ENCODE results near the gene KRTAP9-1.
"Not testable (repeated sequence)": the region's sequence is repeated elsewhere in the genome, so short reads cannot be mapped to it uniquely, and the experiment has no call there.

KRTAP9-1 gene

GRCh38 chr17:41185001-41185400, 4.7 kb upstream of the KRTAP9-1 start:
- no peak overlapping the region for H3K4me3 ChIP-seq (ENCODE audit: low read length)
- H3K9me3 ChIP-seq (ENCODE audit: control insufficient read depth, low read depth, low read length), result no peaks in the 10 kb centered on the region
- H3K27ac ChIP-seq (ENCODE audit: low read length), result no peak overlapping the region
- no peaks in the 10 kb centered on the region for H3K4me1 ChIP-seq (ENCODE audit: control insufficient read depth, low read depth, low read length)
- no peaks in the 10 kb centered on the region for H3K27me3 ChIP-seq (ENCODE audit: control insufficient read depth, insufficient read depth, low read length)
- no peaks in the 10 kb centered on the region for H3K36me3 ChIP-seq (ENCODE audit: control insufficient read depth, low read depth, low read length)
- no peak overlapping the region for H3K9ac ChIP-seq (ENCODE audit: low read length)

GRCh38 chr17:41186872-41187271, 2.8 kb upstream of the KRTAP9-1 start:
- Histone ChIP-seq H3K27ac (ENCODE audit: low read length) (no peak overlapping the region), H3K4me3 (ENCODE audit: low read length) (no peak overlapping the region), H3K27me3 (ENCODE audit: control insufficient read depth, insufficient read depth, low read length) (no peaks in the 10 kb centered on the region), H3K9me3 (ENCODE audit: control insufficient read depth, low read depth, low read length) (no peaks in the 10 kb centered on the region), H3K9ac (ENCODE audit: low read length) (no peak overlapping the region), H3K36me3 (ENCODE audit: control insufficient read depth, low read depth, low read length) (no peaks in the 10 kb centered on the region), H3K4me1 (ENCODE audit: control insufficient read depth, low read depth, low read length) (no peaks in the 10 kb centered on the region)

DNA sequence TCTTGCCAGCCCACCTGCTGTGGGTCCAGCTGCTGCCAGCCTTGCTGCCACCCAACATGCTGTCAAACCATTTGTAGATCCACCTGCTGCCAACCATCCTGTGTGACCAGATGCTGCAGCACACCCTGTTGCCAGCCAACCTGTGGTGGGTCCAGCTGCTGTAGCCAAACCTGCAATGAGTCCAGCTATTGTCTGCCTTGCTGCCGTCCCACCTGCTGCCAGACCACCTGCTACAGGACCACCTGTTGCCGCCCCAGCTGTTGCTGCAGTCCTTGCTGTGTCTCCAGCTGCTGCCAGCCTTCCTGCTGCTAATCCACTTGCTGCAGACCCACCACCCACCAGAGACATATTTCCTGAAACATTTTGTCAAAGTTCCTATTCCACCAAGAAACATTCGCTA, 641 bp downstream of the KRTAP9-1 start:
- no peak overlapping the region for H3K4me3 ChIP-seq (ENCODE audit: low read length)
- H3K36me3 ChIP-seq (ENCODE audit: control insufficient read depth, low read depth, low read length), result no peaks in the 10 kb centered on the region
- no peak overlapping the region for H3K27ac ChIP-seq (ENCODE audit: low read length)
- no peaks in the 10 kb centered on the region for H3K9me3 ChIP-seq (ENCODE audit: control insufficient read depth, low read depth, low read length)
- H3K9ac ChIP-seq (ENCODE audit: low read length), result no peak overlapping the region
- no peaks in the 10 kb centered on the region for H3K27me3 ChIP-seq (ENCODE audit: control insufficient read depth, insufficient read depth, low read length)
- no peaks in the 10 kb centered on the region for H3K4me1 ChIP-seq (ENCODE audit: control insufficient read depth, low read depth, low read length)

DNA sequence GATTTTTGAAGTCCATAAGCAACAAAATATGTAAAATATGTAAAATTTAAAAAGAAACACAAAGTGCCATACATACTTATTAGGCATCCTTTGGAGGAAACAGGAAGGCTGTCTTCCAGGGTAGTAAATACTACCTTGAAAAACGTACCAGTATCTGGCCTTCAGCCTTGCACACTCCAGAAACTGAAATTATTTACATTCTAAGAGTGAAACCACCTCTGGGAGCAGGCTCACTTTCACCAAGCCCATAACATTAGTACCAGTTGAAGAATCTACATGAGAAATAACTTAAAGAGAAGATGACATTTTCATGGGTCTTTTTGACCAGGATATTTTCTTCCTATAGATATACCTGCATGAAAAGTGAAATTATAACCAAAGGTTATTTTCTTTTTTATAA, 6.4 kb downstream of the KRTAP9-1 start:
- Histone ChIP-seq H3K9me3 (ENCODE audit: control insufficient read depth, low read depth, low read length) (no peaks in the 10 kb centered on the region), H3K4me3 (ENCODE audit: low read length) (no peak overlapping the region), H3K36me3 (ENCODE audit: control insufficient read depth, low read depth, low read length) (no peaks in the 10 kb centered on the region), H3K9ac (ENCODE audit: low read length) (no peak overlapping the region), H3K4me1 (ENCODE audit: control insufficient read depth, low read depth, low read length) (no peaks in the 10 kb centered on the region), H3K27ac (ENCODE audit: low read length) (no peak overlapping the region), H3K27me3 (ENCODE audit: control insufficient read depth, insufficient read depth, low read length) (no peaks in the 10 kb centered on the region)

DNA sequence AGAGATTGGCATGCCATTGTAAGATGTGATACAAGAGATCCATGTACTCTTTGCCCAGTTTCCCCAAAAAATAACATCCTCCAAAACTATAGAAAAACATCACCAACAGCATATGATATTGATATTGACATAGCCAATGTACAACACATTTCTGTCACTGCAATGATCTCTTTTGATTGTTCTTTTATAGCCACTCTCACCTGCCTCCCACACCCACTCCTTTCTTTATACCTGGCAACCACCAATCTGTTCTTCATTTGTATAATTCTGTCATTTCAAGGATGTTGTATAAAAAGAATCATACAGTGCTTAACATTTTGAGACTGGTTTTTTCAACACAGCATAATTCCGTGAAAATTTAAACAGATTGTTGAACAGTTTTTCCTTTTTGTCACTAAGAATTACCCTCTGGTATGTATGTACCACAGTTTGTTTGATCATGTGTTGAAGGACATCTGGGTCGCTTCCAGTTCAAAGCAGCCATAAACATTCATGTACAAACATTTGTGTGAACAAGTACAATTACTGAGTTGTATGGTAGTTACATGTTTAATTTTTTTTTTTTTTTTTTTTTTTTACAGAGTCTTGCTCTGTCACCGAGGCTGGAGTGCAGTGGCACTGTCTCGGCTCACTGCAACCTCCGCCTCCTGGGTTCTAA, 9.9 kb downstream of the KRTAP9-1 start:
- Histone ChIP-seq H3K4me3 (ENCODE audit: low read length) (no peak overlapping the region), H3K4me1 (ENCODE audit: control insufficient read depth, low read depth, low read length) (no peaks in the 10 kb centered on the region), H3K9me3 (ENCODE audit: control insufficient read depth, low read depth, low read length) (no peaks in the 10 kb centered on the region), H3K9ac (ENCODE audit: low read length) (no peak overlapping the region), H3K27me3 (ENCODE audit: control insufficient read depth, insufficient read depth, low read length) (no peaks in the 10 kb centered on the region), H3K27ac (ENCODE audit: low read length) (no peak overlapping the region), H3K36me3 (ENCODE audit: control insufficient read depth, low read depth, low read length) (no peaks in the 10 kb centered on the region)

DNA sequence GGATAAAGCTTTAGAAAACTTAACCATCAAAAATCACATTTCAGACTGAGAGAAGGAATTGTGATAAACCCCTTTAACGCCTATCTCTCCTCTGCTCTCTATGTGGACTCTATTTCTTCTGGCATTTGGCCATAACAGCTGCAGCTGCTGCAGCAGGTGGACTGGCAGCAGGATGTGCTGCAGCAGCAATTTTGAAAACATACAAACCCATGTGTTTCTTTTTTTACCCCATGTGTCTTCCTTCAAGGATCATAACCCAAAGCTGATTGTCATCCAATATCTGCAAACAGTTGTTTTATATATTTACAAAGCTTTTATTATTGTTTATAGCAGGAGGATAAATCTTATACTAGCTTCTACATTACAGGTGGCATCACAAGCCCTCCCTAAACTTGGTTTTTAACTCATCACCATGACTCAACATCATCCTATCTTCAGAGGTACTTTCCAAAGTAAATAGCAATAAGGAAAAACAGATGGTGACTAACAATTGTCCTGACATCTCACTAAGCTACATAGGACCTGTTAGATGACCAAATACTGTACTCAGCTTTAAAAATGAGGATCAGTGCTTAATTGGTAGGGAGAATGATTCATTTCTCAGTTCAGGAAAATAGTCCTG, 22.3 kb downstream of the KRTAP9-1 start:
- H3K27me3 ChIP-seq (ENCODE audit: control insufficient read depth, insufficient read depth, low read length), result no peaks in the 10 kb centered on the region
- no peak overlapping the region for H3K4me3 ChIP-seq (ENCODE audit: low read length)
- H3K4me1 ChIP-seq (ENCODE audit: control insufficient read depth, low read depth, low read length), result no peaks in the 10 kb centered on the region
- H3K9me3 ChIP-seq (ENCODE audit: control insufficient read depth, low read depth, low read length), result no peaks in the 10 kb centered on the region
- no peak overlapping the region for H3K9ac ChIP-seq (ENCODE audit: low read length)
- no peaks in the 10 kb centered on the region for H3K36me3 ChIP-seq (ENCODE audit: control insufficient read depth, low read depth, low read length)
- H3K27ac ChIP-seq (ENCODE audit: low read length), result no peak overlapping the region

DNA sequence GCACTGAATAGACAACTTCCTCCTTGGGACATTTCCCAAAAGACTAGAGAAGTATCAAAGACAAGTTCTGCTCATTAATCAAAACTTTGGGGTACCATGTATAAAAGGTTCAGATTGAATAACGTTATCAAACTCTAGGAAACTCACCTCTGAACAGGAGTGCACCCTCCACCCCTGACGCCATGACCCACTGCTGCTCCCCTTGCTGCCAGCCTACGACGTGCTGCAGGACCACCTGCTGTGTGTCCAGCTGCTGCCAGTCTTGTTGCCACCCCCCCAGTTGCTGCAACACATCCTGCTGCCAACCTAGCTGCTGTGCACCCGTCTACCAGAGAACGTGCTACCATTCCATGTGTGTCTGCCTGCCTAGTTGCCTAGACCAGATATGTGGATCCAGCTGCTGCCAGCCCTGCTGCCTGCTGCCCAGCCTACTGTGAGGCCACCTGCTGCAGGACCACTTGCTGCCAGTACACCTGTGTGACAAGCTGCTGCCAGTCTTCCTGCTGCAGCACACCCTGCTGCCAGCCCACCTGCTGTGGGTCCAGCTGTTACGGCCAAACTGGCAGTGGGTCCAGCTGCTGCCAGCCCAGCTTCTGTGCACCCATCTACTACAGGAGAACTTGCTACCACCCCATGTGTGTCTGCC, 23.0 kb downstream of the KRTAP9-1 start:
- no peaks in the 10 kb centered on the region for H3K36me3 ChIP-seq (ENCODE audit: control insufficient read depth, low read depth, low read length)
- no peaks in the 10 kb centered on the region for H3K9me3 ChIP-seq (ENCODE audit: control insufficient read depth, low read depth, low read length)
- no peak overlapping the region for H3K4me3 ChIP-seq (ENCODE audit: low read length)
- H3K4me1 ChIP-seq (ENCODE audit: control insufficient read depth, low read depth, low read length), result no peaks in the 10 kb centered on the region
- no peaks in the 10 kb centered on the region for H3K27me3 ChIP-seq (ENCODE audit: control insufficient read depth, insufficient read depth, low read length)
- H3K27ac ChIP-seq (ENCODE audit: low read length), result no peak overlapping the region
- no peak overlapping the region for H3K9ac ChIP-seq (ENCODE audit: low read length)

DNA sequence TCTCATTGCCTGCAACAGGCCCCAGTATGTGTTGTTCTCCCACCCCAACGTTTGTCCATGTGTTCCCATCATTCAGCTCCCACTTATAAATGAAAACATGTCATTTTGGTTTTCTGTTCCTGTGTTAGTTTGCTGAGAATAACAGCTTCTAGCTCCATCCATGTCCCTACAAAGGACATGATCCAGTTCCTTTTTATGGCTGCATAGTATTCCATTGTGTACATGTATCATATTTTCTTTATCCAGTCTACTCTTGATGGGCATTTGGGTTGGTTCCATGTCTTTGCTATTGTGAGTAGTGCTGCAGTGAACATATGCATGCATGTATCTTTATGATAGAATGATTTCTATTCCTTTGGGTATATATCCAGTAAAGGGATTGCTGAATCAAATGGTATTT, 26.0 kb downstream of the KRTAP9-1 start:
- no peaks in the 10 kb centered on the region for H3K4me1 ChIP-seq (ENCODE audit: control insufficient read depth, low read depth, low read length)
- no peaks in the 10 kb centered on the region for H3K27me3 ChIP-seq (ENCODE audit: control insufficient read depth, insufficient read depth, low read length)
- no peak overlapping the region for H3K9ac ChIP-seq (ENCODE audit: low read length)
- no peak overlapping the region for H3K4me3 ChIP-seq (ENCODE audit: low read length)
- H3K27ac ChIP-seq (ENCODE audit: low read length), result no peak overlapping the region
- no peaks in the 10 kb centered on the region for H3K36me3 ChIP-seq (ENCODE audit: control insufficient read depth, low read depth, low read length)
- no peaks in the 10 kb centered on the region for H3K9me3 ChIP-seq (ENCODE audit: control insufficient read depth, low read depth, low read length)

DNA sequence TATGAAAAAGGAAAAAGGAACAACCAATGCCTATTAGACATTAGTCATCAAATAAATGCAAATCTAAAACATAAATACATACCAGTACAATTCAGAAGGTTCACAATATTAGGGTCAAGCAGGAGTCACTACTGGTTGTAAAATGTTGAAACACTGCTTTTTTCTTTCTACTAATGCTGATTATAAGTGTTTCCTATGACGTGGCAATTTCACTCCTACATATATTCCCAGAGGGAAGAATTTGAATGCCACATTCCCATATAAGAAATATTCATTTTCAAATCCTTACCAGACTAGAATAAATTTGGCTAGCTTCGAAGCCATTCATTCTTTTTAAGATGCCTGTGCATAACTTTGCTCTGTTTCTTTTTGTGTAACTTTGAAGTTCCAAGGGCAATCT, 34.1 kb downstream of the KRTAP9-1 start:
- Histone ChIP-seq H3K36me3 (ENCODE audit: control insufficient read depth, low read depth, low read length) (no peaks in the 10 kb centered on the region), H3K4me1 (ENCODE audit: control insufficient read depth, low read depth, low read length) (no peaks in the 10 kb centered on the region), H3K4me3 (ENCODE audit: low read length) (no peak overlapping the region), H3K27me3 (ENCODE audit: control insufficient read depth, insufficient read depth, low read length) (no peaks in the 10 kb centered on the region), H3K27ac (ENCODE audit: low read length) (no peak overlapping the region), H3K9me3 (ENCODE audit: control insufficient read depth, low read depth, low read length) (no peaks in the 10 kb centered on the region), H3K9ac (ENCODE audit: low read length) (no peak overlapping the region)

DNA sequence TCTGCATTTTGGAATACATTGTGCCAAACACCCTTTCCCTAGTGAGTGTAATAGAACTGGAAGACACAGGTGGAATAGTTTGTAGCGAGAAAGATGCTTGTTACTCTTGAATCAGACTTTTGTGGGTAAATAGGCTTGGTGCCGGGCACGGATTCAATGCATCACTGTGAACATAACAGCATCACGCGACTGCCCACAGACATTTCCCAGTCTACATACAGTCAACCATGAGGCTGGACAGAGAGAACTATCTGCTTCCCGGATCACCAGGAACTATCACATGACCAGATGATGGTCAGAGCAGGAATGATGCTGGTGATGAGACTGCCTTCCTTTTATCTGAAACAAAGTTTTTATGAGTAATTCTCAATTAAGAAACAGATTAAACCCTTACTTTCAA, 36.4 kb downstream of the KRTAP9-1 start:
- Histone ChIP-seq H3K27ac (ENCODE audit: low read length) (no peak overlapping the region), H3K4me3 (ENCODE audit: low read length) (no peak overlapping the region), H3K27me3 (ENCODE audit: control insufficient read depth, insufficient read depth, low read length) (no peaks in the 10 kb centered on the region), H3K9ac (ENCODE audit: low read length) (no peak overlapping the region), H3K4me1 (ENCODE audit: control insufficient read depth, low read depth, low read length) (no peaks in the 10 kb centered on the region), H3K36me3 (ENCODE audit: control insufficient read depth, low read depth, low read length) (no peaks in the 10 kb centered on the region), H3K9me3 (ENCODE audit: control insufficient read depth, low read depth, low read length) (no peaks in the 10 kb centered on the region)

DNA sequence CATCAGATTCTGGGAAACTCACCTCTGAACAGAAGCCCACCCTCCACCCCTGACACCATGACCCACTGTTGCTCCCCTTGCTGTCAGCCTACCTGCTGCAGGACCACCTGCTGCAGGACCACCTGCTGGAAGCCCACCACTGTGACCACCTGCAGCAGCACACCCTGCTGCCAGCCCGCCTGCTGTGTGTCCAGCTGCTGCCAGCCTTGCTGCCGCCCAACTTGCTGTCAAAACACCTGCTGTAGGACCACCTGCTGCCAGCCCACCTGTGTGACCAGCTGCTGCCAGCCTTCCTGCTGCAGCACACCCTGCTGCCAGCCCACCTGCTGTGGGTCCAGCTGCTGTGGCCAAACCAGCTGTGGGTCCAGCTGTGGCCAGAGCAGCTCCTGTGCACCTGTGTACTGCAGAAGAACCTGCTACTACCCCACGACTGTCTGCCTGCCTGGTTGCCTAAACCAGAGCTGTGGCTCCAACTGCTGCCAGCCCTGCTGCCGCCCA, 37.0 kb downstream of the KRTAP9-1 start, which contains the start of gene KRTAP9-2:
KRTAP9-2 (plus strand) TSS at position 51 of the 498 bp plus-strand sequence; CDS start at position 58, 7 bp downstream.
- not testable (repeated sequence) for H3K9me3 ChIP-seq (ENCODE audit: control insufficient read depth, low read depth, low read length); H3K4me3 ChIP-seq (ENCODE audit: low read length); H3K9ac ChIP-seq (ENCODE audit: low read length); H3K27ac ChIP-seq (ENCODE audit: low read length); H3K4me1 ChIP-seq (ENCODE audit: control insufficient read depth, low read depth, low read length); H3K36me3 ChIP-seq (ENCODE audit: control insufficient read depth, low read depth, low read length); H3K27me3 ChIP-seq (ENCODE audit: control insufficient read depth, insufficient read depth, low read length)
